Hematopoietic multipotent progenitor cell treated with erythropoietin and hydrocortisone succinate and interleukin-3 and kit ligand, for 8 days (in vitro differentiated cells): ENCODE results near the gene NTN5.
"Not testable (repeated sequence)": the region's sequence is repeated elsewhere in the genome, so short reads cannot be mapped to it uniquely, and the experiment has no call there.

Experiments used
- DNase-seq: peaks from one replicate; pipeline ENCODE4 v3.0.0-alpha.2; 2015

The NTN5 gene

GRCh38 chr19:48669903-48670668 lies 2.7 kb downstream of the NTN5 start:
- DNase-seq = no peak

- DNase-seq = no peak
Observed at GRCh38 chr19:48668761-48669160, 4.1 kb downstream of the NTN5 start.

DNA sequence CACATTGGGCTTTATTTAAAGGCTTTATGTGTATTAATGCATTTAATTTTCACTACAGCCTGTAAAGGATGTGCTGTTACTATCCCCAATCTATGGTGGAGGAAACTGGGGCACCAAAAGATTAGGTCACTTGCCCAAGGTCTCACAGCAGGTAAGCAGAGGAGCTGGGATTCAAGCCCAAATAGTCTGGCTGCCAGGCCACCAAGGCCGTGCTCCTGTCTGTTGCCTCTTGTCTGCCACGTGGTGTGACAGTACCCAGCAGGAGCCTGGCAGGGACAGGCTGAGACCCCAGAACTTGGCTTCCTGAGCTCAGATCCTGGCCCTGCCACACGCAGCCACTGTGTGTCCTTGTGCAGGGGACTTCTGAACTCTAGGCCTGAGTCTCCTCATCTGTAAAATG lies 4.5 kb downstream of the NTN5 start:
- no peak for DNase-seq

DNA sequence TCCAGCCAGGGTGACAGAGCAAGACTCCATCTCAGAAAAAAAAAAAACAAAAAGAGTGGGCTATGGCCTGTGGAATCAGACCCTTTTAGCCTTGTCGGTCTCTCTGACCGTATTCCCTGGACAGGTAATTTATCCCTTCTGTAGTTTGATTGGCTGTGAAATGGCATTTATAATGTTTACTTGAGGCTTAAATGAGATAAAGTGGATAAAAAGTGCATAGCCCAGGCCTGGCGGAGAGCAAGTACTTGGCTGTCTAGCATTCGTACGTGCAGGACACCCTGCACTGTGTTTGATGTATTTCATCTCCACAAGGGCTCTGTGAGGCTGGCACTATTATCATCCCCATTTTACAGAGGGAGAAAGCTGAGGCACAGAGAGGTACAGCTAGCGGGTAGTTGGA lies 7.0 kb downstream of the NTN5 start:
- DNase-seq = no peak

DNA sequence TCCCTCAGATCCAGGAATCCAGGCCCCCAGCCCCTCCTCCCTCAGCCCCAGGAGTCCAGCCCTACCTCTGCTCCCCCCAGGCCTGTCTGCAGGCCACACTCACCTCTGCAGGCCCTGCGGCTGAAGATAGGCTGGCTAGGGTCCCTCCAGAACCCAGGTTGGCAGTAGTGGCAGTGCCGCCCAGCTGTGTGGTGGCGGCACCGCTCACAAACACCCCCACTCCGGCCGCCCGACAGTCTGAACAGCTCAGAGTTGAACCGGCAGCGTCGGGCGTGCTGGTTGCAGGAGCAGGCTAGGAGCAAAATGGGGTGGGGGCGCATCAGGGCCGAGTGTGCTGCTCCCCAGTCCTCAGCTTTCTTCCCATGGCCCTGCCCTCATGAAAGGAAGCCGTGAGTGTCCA lies 8.3 kb downstream of the NTN5 start:
- no peak for DNase-seq

DNA sequence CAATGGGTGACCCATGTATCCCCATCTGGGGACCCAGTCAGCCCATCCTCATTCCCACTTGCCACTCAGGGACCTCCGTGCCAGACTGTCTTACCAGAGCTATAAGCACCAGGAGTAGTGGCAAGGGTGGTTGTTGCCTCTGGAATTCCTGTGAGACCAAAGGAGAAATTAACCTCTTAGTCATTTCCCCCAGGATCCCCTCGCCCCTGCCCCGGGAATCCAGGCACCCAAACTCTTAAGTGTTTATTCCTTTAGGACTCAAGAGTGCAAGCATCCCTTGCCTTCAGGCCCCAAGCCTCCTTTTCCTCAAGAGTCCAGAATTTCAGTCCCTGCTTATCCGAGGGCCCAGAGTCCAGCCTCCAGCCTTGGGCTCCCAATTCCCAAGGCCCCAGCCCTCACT lies 9.2 kb downstream of the NTN5 start:
- no peak for DNase-seq

- DNase-seq = no peak
Observed at GRCh38 chr19:48661711-48662090, 11.1 kb downstream of the NTN5 start.

DNA sequence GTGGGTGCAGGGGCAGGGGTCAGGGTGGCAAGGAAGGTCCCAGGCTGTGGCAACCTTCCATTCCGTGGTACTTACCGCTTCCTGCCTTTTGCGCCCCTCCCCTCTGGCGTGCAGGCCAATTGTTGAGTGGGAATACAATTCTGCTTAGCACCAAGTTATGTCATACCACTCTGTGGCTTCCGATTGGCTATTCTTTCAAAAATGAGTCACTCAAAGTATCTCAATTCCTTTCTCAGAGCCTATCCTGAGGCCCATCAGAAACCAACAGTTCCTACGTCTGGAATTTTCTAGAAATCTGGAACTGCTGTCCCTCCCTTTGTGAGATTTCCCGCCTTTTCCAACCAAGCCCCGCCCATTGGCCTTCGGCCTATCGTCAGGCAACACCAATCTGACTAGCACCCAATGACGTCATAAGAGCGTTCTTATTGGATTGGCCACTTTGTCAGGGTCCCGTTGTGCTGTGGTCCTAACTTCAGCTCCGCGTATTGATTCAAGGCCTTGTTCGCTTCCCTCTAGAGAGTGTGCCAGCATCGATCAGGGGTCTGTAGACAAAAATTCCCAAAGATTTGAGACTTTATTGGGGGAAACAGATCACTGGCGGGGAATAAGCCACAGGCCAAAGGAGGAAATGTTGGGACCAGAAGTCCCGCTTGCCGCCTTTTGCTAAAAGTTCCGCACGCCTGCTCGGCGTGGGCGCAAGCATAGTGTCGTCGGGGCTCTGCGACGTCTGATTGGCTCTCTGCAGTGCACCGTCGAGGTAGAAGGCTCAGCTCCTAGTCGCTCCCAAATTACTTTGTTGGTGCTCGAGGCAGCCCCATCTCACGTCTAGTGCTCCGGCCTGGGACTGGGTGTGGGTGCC lies 11.7 kb downstream of the NTN5 start:
- DNase-seq = peak; percentile 97

GRCh38 chr19:48659768-48660167 lies 13.0 kb downstream of the NTN5 start:
- DNase-seq = peak; percentile 23

- DNase-seq = no peak
Observed at GRCh38 chr19:48658483-48658882, 14.3 kb downstream of the NTN5 start.

DNA sequence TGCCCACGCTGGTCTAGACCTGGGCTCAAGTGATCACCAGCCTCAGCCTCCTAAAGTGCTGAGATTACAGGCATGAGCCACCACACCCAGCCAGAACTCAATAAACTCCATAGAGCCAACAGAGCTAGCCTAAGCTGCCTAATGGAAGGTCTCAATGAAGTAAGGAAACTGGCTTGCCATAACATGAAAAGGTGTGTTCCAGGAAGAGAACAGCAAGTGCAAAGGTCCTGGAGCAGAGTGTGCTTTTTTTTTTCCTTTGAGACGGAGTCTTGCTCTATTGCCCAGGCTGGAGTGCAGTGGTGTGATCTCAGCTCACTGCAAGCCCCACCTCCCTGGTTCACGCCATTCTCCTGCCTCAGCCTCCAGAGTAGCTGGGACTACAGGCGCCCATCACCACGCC lies 15.0 kb downstream of the NTN5 start:
- DNase-seq = not testable (repeated sequence)

DNA sequence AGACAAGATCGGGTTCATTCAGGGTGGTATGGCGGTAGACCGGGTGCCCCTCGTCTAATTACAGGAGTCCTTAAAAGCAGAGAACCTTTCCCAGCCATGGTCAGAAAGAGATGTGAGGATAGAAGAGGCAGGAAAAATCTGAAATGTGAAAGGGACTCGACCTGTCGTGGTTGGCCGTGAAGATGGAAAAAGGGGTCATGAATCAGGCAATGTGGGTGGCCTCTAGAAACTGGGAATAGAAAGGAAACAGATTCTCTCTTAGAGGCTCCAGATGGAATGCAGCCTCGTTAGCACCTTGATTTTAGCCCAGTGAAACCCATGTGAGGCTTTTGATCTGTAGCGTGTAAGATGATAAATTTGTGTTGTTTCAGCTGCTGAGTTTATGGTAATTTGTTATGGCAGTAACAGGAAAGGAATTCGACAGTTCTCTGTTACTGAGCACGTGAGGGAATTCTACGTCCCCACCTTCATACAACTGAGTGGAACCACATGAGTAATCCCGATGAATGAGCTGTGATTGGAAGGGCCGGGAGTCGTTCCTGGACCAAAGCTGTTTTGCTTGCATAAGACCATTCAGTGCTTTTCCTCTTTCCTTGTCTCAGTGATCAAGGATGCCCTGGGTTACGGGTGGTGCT lies 15.9 kb downstream of the NTN5 start:
- no peak for DNase-seq

DNA sequence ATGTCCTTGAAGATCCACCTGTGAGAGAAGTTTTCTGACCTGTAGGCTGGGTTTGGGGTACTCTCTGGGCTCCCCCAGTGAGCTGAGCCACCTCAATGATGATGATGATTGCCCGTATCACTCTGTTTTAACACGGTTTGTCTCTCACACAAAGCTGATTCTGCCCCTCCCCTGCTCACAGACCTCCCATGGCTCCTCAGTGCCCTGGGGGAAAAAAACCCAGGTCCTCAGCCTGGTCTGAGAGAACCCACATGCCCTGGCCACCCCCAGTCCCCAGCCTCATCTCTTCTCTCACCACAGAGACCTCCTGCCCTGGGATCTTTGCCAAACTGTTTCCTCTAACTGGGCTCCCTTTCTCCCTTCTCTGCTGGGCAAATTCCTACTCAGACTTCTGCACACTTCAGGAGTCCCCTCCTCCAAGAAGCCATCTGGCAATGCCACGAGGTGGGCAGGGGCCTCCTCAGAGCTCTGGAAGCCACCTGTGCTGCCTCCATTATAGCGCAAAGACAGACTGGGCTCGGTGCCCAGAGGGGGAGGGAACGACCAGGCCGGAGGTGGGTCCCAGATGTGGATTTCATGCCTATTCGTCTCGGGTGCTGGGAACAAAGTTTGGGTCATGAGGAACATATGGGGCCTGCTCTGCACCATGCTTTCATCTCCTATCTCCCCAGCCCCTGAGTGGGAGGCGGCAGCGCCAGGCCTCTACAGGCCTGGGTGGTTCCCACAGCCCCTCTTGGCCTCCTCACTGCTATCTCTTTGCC lies 18.3 kb downstream of the NTN5 start:
- DNase-seq = peak; percentile 57

DNA sequence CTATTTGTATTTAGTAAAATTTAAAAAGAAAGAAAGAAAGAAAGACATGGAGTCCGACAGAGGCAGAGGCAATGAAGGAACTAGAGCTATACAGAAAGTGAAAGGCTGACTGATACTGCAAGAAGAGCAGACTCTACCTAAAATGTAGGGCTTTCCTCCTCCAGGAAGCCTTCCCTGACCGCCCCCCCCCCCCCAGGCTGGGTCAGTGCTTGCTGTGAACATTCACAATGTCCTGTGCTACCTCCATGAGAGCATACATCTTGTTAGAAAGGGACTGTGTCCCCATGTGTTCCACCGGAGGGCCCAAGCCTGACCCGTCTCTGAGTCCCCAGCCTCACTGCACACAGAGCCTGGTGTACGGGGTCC lies 21.2 kb downstream of the NTN5 start:
- no peak for DNase-seq

DNA sequence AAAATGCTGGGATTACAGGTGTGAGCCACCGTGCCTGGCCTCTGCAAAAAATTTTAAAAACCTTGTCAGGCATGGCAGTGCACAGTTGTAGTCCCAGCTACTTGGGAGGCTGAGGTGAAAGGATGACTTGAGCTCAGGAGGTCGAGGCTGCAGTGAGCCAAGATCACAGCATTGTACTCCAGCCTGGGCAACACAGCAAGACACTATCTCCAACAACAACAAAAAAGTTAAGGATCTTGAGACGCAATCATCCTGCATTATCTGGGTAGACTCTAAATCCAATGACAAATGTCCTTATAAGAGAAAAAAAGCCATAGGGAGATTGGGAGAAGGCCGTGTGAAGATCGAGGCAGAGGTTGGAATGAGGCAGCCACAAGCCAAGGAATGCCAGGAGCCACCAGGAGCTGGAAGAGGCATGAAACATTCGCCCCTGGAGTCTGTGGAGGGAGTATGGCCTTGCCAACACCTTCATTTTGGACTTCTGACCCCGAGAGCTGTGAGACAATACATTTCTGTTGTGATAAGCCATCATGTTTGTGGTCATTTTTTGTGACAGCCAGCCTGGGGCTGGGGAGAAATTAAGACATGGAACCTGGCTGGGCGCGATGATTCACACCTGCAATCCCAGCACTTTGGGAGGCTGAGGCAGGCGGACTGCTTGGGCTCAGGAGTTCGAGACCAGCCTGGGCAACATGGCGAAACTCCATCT lies 21.7 kb downstream of the NTN5 start:
- DNase-seq = no peak

DNA sequence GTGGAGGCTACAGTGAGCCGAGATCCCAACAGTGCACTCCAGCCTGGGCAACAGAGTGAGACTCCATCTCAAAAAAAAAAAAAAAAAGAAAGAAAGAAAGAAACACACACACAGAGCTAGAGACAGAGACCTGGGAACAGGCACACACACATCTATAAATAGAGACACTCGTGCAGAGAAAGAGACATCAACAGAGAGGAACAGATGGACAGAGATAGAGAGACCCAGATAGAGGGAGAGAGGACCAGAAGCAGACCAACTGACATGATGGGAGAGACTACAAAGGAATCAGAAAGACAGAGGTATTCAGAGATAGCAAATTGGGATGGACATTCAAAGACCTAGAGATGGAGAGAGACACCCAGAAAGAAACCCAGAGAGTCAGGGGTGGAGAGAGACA lies 24.7 kb downstream of the NTN5 start:
- DNase-seq = peak; percentile 41

GRCh38 chr19:48646722-48647216 lies 26.0 kb downstream of the NTN5 start:
- no peak for DNase-seq

DNA sequence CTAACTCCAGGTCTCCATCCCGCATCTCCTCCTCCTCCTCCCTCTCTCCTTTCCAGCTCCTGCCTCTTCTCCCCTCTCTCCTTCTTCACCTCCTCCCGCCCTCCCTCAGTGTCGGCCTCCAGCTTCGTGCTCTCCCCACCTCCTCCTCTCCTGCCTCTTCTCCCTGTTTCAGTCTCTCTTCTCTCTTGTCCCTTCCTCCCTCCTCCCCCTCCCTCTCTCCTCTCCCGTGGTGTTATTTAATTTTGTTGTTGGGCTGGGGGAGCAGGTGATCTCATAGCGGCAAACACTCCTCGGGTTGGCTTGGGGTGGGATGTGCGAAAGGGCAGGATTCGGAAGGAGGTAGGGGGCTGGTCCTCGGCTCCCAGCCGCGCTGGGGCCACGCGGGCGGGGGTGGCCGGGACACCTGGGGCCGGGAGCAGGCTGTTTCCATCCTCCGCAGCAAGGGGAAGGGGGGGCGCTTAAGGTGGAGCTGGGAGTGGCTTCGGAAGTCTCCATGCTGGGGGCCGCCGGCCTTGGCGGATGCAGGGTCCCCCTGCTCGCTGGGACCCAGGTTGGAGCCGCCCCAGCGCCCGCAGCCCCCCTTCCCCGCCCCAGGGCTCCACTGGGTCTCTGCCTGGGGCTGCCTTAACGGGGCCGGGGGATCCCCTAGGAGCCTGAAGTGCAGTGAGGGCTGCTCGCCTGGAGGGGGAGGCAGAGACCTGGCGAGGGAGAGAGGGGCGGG lies 26.7 kb downstream of the NTN5 start, which contains the start of gene CA11:
CA11 (minus strand) TSS at position 187 of the 721 bp plus-strand sequence. CDS start 555 bp downstream, outside the sequence.
- peak; percentile 84 for DNase-seq

GRCh38 chr19:48645620-48646000 lies 27.2 kb downstream of the NTN5 start:
- DNase-seq = no peak

GRCh38 chr19:48644839-48645619 lies 27.8 kb downstream of the NTN5 start:
- peak; percentile 86 for DNase-seq

GRCh38 chr19:48644355-48644754 lies 28.5 kb downstream of the NTN5 start:
- DNase-seq = no peak
